IMR-90 (cell line): ENCODE results near the gene FAF1. TPM values are rescaled to one million over a fixed set of nuclear protein-coding genes. Genes with fewer than 3 reads are reported as not detected.

Experiments
- ATAC-seq: fragments of 200-7000 bp; cut with Tn5 transposase; 2 replicates; pipeline ENCODE4 v1.9.1; 2020; ENCODE audit warnings: low read depth, mild to moderate bottlenecking, moderate library complexity
- BruUV-seq: library from RNA; stranded (reverse); fragments of 400-500 nt; replicated peaks from 2 replicates; lab custom pipeline; 2021; lab: Mats Ljungman, UMichigan
- CTCF ChIA-PET: fragments of 300-600 bp; formaldehyde crosslinking; extraction: SDS; loops from one replicate; lab custom pipeline; 2021; ENCODE audit warnings: antibody characterized with exemption; lab: Yijun Ruan, JAX
- POLR2A ChIA-PET: fragments of 300-600 bp; sonication (Branson Sonifier 250); formaldehyde crosslinking; loops from one replicate; lab custom pipeline; 2022; ENCODE audit warnings: antibody characterized with exemption; ENCODE audit not compliant: unreplicated experiment; lab: Charles Lee
- DNase-seq: peaks from one replicate; pipeline ENCODE4 v3.0.0; 2013
- H2AFZ ChIP-seq: replicated peaks from 2 replicates; pipeline ENCODE3; 2013; ENCODE audit warnings: low read length, mild to moderate bottlenecking; ENCODE audit not compliant: poor library complexity
- H2AK5ac ChIP-seq: 2 replicates; pipeline ENCODE4 v1.6.1; 2013; ENCODE audit warnings: low read depth, low read length, inconsistent platforms
- H2AK9ac ChIP-seq: replicated peaks from 2 replicates; pipeline ENCODE3; 2013; ENCODE audit warnings: mild to moderate bottlenecking, low read depth, low read length, moderate library complexity; ENCODE audit not compliant: poor library complexity
- H2BK120ac ChIP-seq: 2 replicates; pipeline ENCODE4 v1.6.1; 2013; ENCODE audit warnings: low read depth, low read length, inconsistent platforms
- H2BK15ac ChIP-seq: 3 replicates; pipeline ENCODE4 v1.6.1; 2013; ENCODE audit warnings: low read depth, low read length, inconsistent platforms
- H2BK20ac ChIP-seq: 2 replicates; pipeline ENCODE4 v1.6.1; 2013; ENCODE audit warnings: low read depth, mild to moderate bottlenecking, inconsistent platforms, low read length, moderate library complexity
- H2BK5ac ChIP-seq: 2 replicates; pipeline ENCODE4 v1.6.1; 2013; ENCODE audit warnings: mild to moderate bottlenecking, low read depth, low read length, inconsistent platforms; ENCODE audit not compliant: poor library complexity, severe bottlenecking
- H3K14ac ChIP-seq: replicated peaks from 2 replicates; pipeline ENCODE4 v1.6.1; 2013; ENCODE audit warnings: low read depth, low read length, inconsistent platforms
- H3K18ac ChIP-seq: 2 replicates; pipeline ENCODE4 v1.6.1; 2013; ENCODE audit warnings: low read depth, low read length, control low read depth
- H3K23ac ChIP-seq: 2 replicates; pipeline ENCODE4 v1.6.1; 2013; ENCODE audit warnings: low read depth, low read length, inconsistent platforms
- H3K27ac ChIP-seq: 2 replicates; pipeline ENCODE4 v1.5.1; 2013; ENCODE audit warnings: mild to moderate bottlenecking, control low read depth, low read length; ENCODE audit not compliant: insufficient read depth
- H3K27me3 ChIP-seq: 2 replicates; pipeline ENCODE4 v1.6.1; 2013; ENCODE audit warnings: low read length; ENCODE audit not compliant: control insufficient read depth, insufficient read depth
- H3K36me3 ChIP-seq: 2 replicates; pipeline ENCODE4 v1.6.1; 2013; ENCODE audit warnings: low read length, mixed read lengths; ENCODE audit not compliant: control insufficient read depth, insufficient read depth
- H3K4ac ChIP-seq: 2 replicates; pipeline ENCODE4 v1.6.1; 2013; ENCODE audit warnings: low read depth, low read length, inconsistent platforms
- H3K4me1 ChIP-seq: 2 replicates; pipeline ENCODE4 v1.6.1; 2013; ENCODE audit warnings: low read length, mixed read lengths; ENCODE audit not compliant: control insufficient read depth, insufficient read depth
- H3K4me2 ChIP-seq: 2 replicates; pipeline ENCODE4 v1.6.1; 2013; ENCODE audit warnings: low read depth, mild to moderate bottlenecking, control low read depth, low read length, moderate library complexity
- H3K4me3 ChIP-seq: 2 replicates; pipeline ENCODE4 v1.5.1; 2013; ENCODE audit warnings: low read depth, mild to moderate bottlenecking, control low read depth, low read length, moderate library complexity; ENCODE audit not compliant: insufficient read depth
- H3K56ac ChIP-seq: 2 replicates; pipeline ENCODE4 v1.6.1; 2013; ENCODE audit warnings: low read length, inconsistent platforms; ENCODE audit not compliant: insufficient read depth; ENCODE audit errors: extremely low read depth
- H3K79me1 ChIP-seq, 2 experiments: 2 replicates each; pipeline ENCODE4 v1.6.1; 2013; ENCODE audit warnings: low read length in 2 of 2, inconsistent platforms in 1 of 2, low read depth in 1 of 2
- H3K9ac ChIP-seq: 2 replicates; pipeline ENCODE4 v1.6.1; 2013; ENCODE audit warnings: low read depth, low read length, control low read depth
- H3K9me1 ChIP-seq: 2 replicates; pipeline ENCODE4 v1.6.1; 2013; ENCODE audit warnings: low read length, inconsistent platforms; ENCODE audit not compliant: insufficient read depth
- H3K9me3 ChIP-seq: 2 replicates; pipeline ENCODE4 v1.6.1; 2013; ENCODE audit warnings: low read length; ENCODE audit not compliant: control insufficient read depth, insufficient read depth
- H4K20me1 ChIP-seq: 2 replicates; pipeline ENCODE4 v1.6.1; 2013; ENCODE audit warnings: low read length, inconsistent platforms; ENCODE audit not compliant: insufficient read depth
- H4K5ac ChIP-seq: 2 replicates; pipeline ENCODE4 v1.6.1; 2013; ENCODE audit warnings: mild to moderate bottlenecking, low read depth, low read length, control low read depth
- H4K8ac ChIP-seq, 2 experiments: 2 replicates each; pipeline ENCODE4 v1.6.1; 2013; ENCODE audit warnings: low read depth in 2 of 2, low read length in 2 of 2, control low read depth in 1 of 2, inconsistent platforms in 1 of 2
- H4K91ac ChIP-seq: 2 replicates; pipeline ENCODE4 v1.6.1; 2013; ENCODE audit warnings: low read depth, low read length, inconsistent platforms; ENCODE audit not compliant: insufficient read depth
- CEBPB ChIP-seq: IDR thresholded peaks from 2 replicates; pipeline ENCODE4 v1.6.1; 2012; ENCODE audit warnings: low read depth, low read length, improper control_type of control experiment
- MXI1 ChIP-seq: IDR thresholded peaks from 2 replicates; pipeline ENCODE4 v1.6.1; 2012; ENCODE audit warnings: low read depth, mild to moderate bottlenecking, low read length, moderate library complexity, borderline replicate concordance
- NFE2L2 ChIP-seq: fragments of 150-350 bp; IDR thresholded peaks from 2 replicates; pipeline ENCODE4 v1.6.1; 2016; ENCODE audit warnings: low read depth, mild to moderate bottlenecking, low read length
- POLR2A ChIP-seq: IDR thresholded peaks from 2 replicates; pipeline ENCODE4 v1.6.1; 2012; ENCODE audit warnings: mild to moderate bottlenecking, low read depth, low read length
- SMC3 ChIP-seq: fragments of 150-350 bp; IDR thresholded peaks from 2 replicates; pipeline ENCODE4 v1.6.1; 2016; ENCODE audit warnings: low read depth, mild to moderate bottlenecking, antibody characterized with exemption, low read length, moderate library complexity
- WGBS, 2 experiments: methylation state at CpG; one replicate each; pipeline versions ENCODE4 v1.1.5 to v1.1.7; 2013; ENCODE audit warnings: missing lambda C conversion rate in 2 of 2; ENCODE audit not compliant: insufficient read length in 1 of 2; ENCODE audit errors: extremely low coverage in 2 of 2; 5-methylcytosine and 5-hydroxymethylcytosine counted together
- dilution Hi-C: fragments of 300-500 bp; cut with HindIII; formaldehyde crosslinking; loops from one replicate; pipeline ENCODE4 v1.14.3; 2018; ENCODE audit warnings: low sequenced_read_pairs; ENCODE audit not compliant: unreplicated experiment
- in situ Hi-C: fragments of 300-500 bp; cut with MboI; formaldehyde crosslinking; loops from 3 replicates; pipeline ENCODE4 v1.14.3; 2019; ENCODE audit warnings: low sequenced_read_pairs, inconsistent platforms, mixed read lengths
- intact Hi-C: fragments of 100-400 bp; cut with micrococcal nuclease; formaldehyde crosslinking; loops from 2 replicates; pipeline ENCODE4 v1.10.0; 2022
- polyA plus RNA-seq, 3 experiments: library from polyadenylated mRNA; depleted of rRNA; stranded (reverse); fragments of >200 nt; gene quantifications; 2 replicates each; pipeline ENCODE4 v1.2.3, GENCODE V29; 2012; ENCODE audit warnings: low replicate concordance in 1 of 3
- total RNA-seq: library from RNA; depleted of rRNA; stranded (reverse); fragments of >200 nt; gene quantifications from 2 replicates; pipeline ENCODE4 v1.2.3, GENCODE V29; 2012

Gene FAF1
- total and polyA plus RNA-seq, 2 of the 4 experiments (the other 2 are of a cell fraction): 18.8 to 72.9 TPM

GRCh38 chr1:50490640-50491039, 469.4 kb downstream of the FAF1 start:
- Histone ChIP-seq H2BK5ac (no peak overlapping the region), H2BK120ac (no peak overlapping the region), H3K56ac (no peak overlapping the region), H4K91ac (no peak overlapping the region), H4K8ac (no peak overlapping the region), H3K36me3 (no peaks in the 10 kb centered on the region; the same call in 1 of the 2 replicates), H3K14ac (no peak overlapping the region), H2AK9ac (no peak overlapping the region), H4K20me1 (no peaks in the 10 kb centered on the region), H3K4ac (no peak overlapping the region), H2BK20ac (no peak overlapping the region), H3K9me1 (no peaks in the 10 kb centered on the region), H3K9me3 (no peaks in the 10 kb centered on the region), H3K27ac (no peak overlapping the region), H3K23ac (no peak overlapping the region), H2BK15ac (no peak overlapping the region), H3K4me3 (no peak overlapping the region), H3K4me1 (peaks cover 1% of the 10 kb centered on the region; the same call in 1 of the 2 replicates), H4K5ac (no peak overlapping the region), H3K79me1 (no peaks in the 10 kb centered on the region), H2AFZ (no peak overlapping the region), H3K18ac (no peak overlapping the region), H2AK5ac (no peak overlapping the region), H3K9ac (no peak overlapping the region), H3K27me3 (no peaks in the 10 kb centered on the region), H3K4me2 (no peak overlapping the region)
- ChIA-PET POLR2A (no interaction called here), CTCF (interaction anchor here (1.4 kb wide), 1 partner anchor 10 kb away, joined by 5 read pairs; no protein-coding TSS in a partner anchor)
- BruUV-seq: no TSS peak
- no peak for TF ChIP-seq SMC3
- TF ChIP-seq NFE2L2: no peak
- TF ChIP-seq MXI1: no peak
- no peak for TF ChIP-seq CEBPB
- TF ChIP-seq POLR2A: no peak
- dilution Hi-C loops: no loop called here
- no CpG with 5 or more reads among the region's 2 CpGs for WGBS, 2 experiments
- intact Hi-C loops: no loop called here
- ATAC-seq (no peak), DNase-seq (no peak)
- in situ Hi-C loops: no loop called here
